Activated CD8-positive, alpha-beta memory T cell treated with anti-CD3 and anti-CD28 coated beads, Interleukin-2, amount 10 ng/mL, durations not matched to agents 7 days and 5 days (primary cell): ENCODE measurements around the gene KCTD17. TPM values are rescaled to one million over a fixed set of nuclear protein-coding genes. Genes with fewer than 3 reads are reported as not detected.

ENCODE experiments used
- ATAC-seq: fragments of 150-1000 bp; cut with Tn5 transposase; one replicate; pipeline ENCODE4 v1.10.0; 2021; ENCODE audit warnings: moderate library complexity
- CTCF ChIA-PET: fragments of 350-600 bp; sonication (Branson Sonifier 250); formaldehyde crosslinking; loops from one replicate; lab custom pipeline; 2021; ENCODE audit warnings: antibody characterized with exemption; lab: Charles Lee
- DNase-seq: peaks from one replicate; pipeline ENCODE4 v3.0.0-alpha.2; 2020
- H3K27ac Mint-ChIP-seq: one replicate; pipeline ENCODE4 v1.8.0; 2021; ENCODE audit warnings: mild to moderate bottlenecking, mixed read lengths
- H3K27me3 Mint-ChIP-seq: one replicate; pipeline ENCODE4 v1.8.0; 2021; ENCODE audit warnings: mixed read lengths
- H3K36me3 Mint-ChIP-seq: one replicate; pipeline ENCODE4 v1.8.0; 2021; ENCODE audit warnings: mild to moderate bottlenecking, mixed read lengths
- H3K4me1 Mint-ChIP-seq: one replicate; pipeline ENCODE4 v1.8.0; 2021; ENCODE audit warnings: mixed read lengths
- H3K4me3 Mint-ChIP-seq: one replicate; pipeline ENCODE4 v1.8.0; 2021; ENCODE audit warnings: mild to moderate bottlenecking, moderate library complexity, mixed read lengths
- H3K9me3 Mint-ChIP-seq: one replicate; pipeline ENCODE4 v1.8.0; 2022; ENCODE audit warnings: low read depth, mixed read lengths
- total RNA-seq, 2 experiments: library from RNA; stranded (reverse); gene quantifications; one replicate each; pipeline ENCODE4 v1.2.3, GENCODE V29; 2021

Gene KCTD17
- total RNA-seq, 2 experiments from 2014 or later, result 47.7 to 53.4 TPM

GRCh38 chr22:37022483-37023337 lies 28.8 kb upstream of the KCTD17 start:
- Mint-ChIP-seq H3K27me3 (no peaks in the 10 kb centered on the region), H3K9me3 (no peaks in the 10 kb centered on the region), H3K4me3 (no peak overlapping the region), H3K36me3 (peaks cover 4% of the 10 kb centered on the region), H3K27ac (no peak overlapping the region), H3K4me1 (peaks cover 20% of the 10 kb centered on the region)
- ATAC-seq, result no peak
- no peak for DNase-seq
- CTCF ChIA-PET, result interaction anchor here (0.9 to 7.7 kb wide), 10 partner anchors 8 to 329 kb away, joined by 3 to 48 read pairs (median 4); a partner anchor contains a TSS

GRCh38 chr22:37023743-37024338 lies 27.7 kb upstream of the KCTD17 start:
- peaks cover 4% of the 10 kb centered on the region for H3K36me3 Mint-ChIP-seq
- peaks cover 18% of the 10 kb centered on the region for H3K4me1 Mint-ChIP-seq
- ATAC-seq (no peak), DNase-seq (no peak)
- no peak overlapping the region for H3K4me3 Mint-ChIP-seq
- CTCF ChIA-PET, result interaction anchor here (7.7 kb wide), 1 partner anchor 21 kb away, joined by 48 read pairs; no protein-coding TSS in a partner anchor
- no peaks in the 10 kb centered on the region for H3K27me3 Mint-ChIP-seq
- no peak overlapping the region for H3K27ac Mint-ChIP-seq
- H3K9me3 Mint-ChIP-seq, result no peaks in the 10 kb centered on the region

- no peak overlapping the region for H3K4me3 Mint-ChIP-seq
- H3K27ac Mint-ChIP-seq, result no peak overlapping the region
- CTCF ChIA-PET, result interaction anchor here (1.7 to 7.7 kb wide), 2 partner anchors 21 to 168 kb away, joined by 4 to 48 read pairs; no protein-coding TSS in a partner anchor
- ATAC-seq, result no peak
- DNase-seq, result no peak
- H3K9me3 Mint-ChIP-seq, result no peaks in the 10 kb centered on the region
- H3K27me3 Mint-ChIP-seq, result no peaks in the 10 kb centered on the region
- H3K4me1 Mint-ChIP-seq, result peaks cover 18% of the 10 kb centered on the region
- peaks cover 4% of the 10 kb centered on the region for H3K36me3 Mint-ChIP-seq
These were observed 27.0 kb upstream of the KCTD17 start for GRCh38 chr22:37024339-37025157.

- H3K4me1 Mint-ChIP-seq, result peaks cover 10% of the 10 kb centered on the region
- CTCF ChIA-PET, result interaction anchor here (1.1 to 1.7 kb wide), 2 partner anchors 169 to 172 kb away, joined by 3 to 4 read pairs; no protein-coding TSS in a partner anchor
These were observed 26.0 kb upstream of the KCTD17 start for GRCh38 chr22:37025500-37026070.

GRCh38 chr22:37026325-37026724 lies 25.2 kb upstream of the KCTD17 start:
- Mint-ChIP-seq H3K4me1 (peaks cover 5% of the 10 kb centered on the region), H3K36me3 (peaks cover 4% of the 10 kb centered on the region), H3K27me3 (no peaks in the 10 kb centered on the region), H3K9me3 (no peaks in the 10 kb centered on the region), H3K4me3 (no peak overlapping the region), H3K27ac (no peak overlapping the region)
- ATAC-seq (no peak), DNase-seq (no peak)
- CTCF ChIA-PET, result interaction anchor here (0.9 to 1.7 kb wide), 3 partner anchors 49 to 171 kb away, joined by 3 to 4 read pairs (median 3); no protein-coding TSS in a partner anchor

More at GRCh38 chr22:37025500-37026070, 26.0 kb upstream of the KCTD17 start:
- no peak for ATAC-seq
- Mint-ChIP-seq H3K36me3 (peaks cover 4% of the 10 kb centered on the region), H3K4me3 (no peak overlapping the region), H3K27ac (no peak overlapping the region), H3K27me3 (no peaks in the 10 kb centered on the region), H3K9me3 (no peaks in the 10 kb centered on the region)
- no peak for DNase-seq

GRCh38 chr22:37027556-37027955 lies 24.0 kb upstream of the KCTD17 start:
- H3K4me3 Mint-ChIP-seq, result no peak overlapping the region
- ATAC-seq, result no peak
- no peak for DNase-seq
- no peak overlapping the region for H3K27ac Mint-ChIP-seq
- no peaks in the 10 kb centered on the region for H3K4me1 Mint-ChIP-seq
- H3K9me3 Mint-ChIP-seq, result no peaks in the 10 kb centered on the region
- no peaks in the 10 kb centered on the region for H3K27me3 Mint-ChIP-seq
- CTCF ChIA-PET, result interaction anchor here (1.2 to 1.4 kb wide), 2 partner anchors 16 to 18 kb away, joined by 3 to 4 read pairs; no protein-coding TSS in a partner anchor
- H3K36me3 Mint-ChIP-seq, result peaks cover 4% of the 10 kb centered on the region

GRCh38 chr22:37028692-37029674 lies 22.6 kb upstream of the KCTD17 start:
- Mint-ChIP-seq H3K27ac (no peak overlapping the region), H3K4me3 (no peak overlapping the region), H3K4me1 (no peaks in the 10 kb centered on the region), H3K9me3 (no peaks in the 10 kb centered on the region), H3K36me3 (peaks cover 4% of the 10 kb centered on the region), H3K27me3 (no peaks in the 10 kb centered on the region)
- CTCF ChIA-PET, result interaction anchor here (0.7 to 3.6 kb wide), 4 partner anchors 8 to 173 kb away, joined by 3 to 19 read pairs (median 4); no protein-coding TSS in a partner anchor
- no peak for DNase-seq
- ATAC-seq, result no peak

GRCh38 chr22:37030560-37031281 lies 20.8 kb upstream of the KCTD17 start:
- ATAC-seq (no peak), DNase-seq (no peak)
- Mint-ChIP-seq H3K4me3 (no peak overlapping the region), H3K27me3 (peaks cover 12% of the 10 kb centered on the region), H3K9me3 (no peaks in the 10 kb centered on the region), H3K4me1 (no peaks in the 10 kb centered on the region), H3K36me3 (no peaks in the 10 kb centered on the region), H3K27ac (no peak overlapping the region)
- CTCF ChIA-PET, result interaction anchor here (0.7 to 3.6 kb wide), 6 partner anchors 10 to 175 kb away, joined by 3 to 19 read pairs (median 4); partner anchors contain the start of gene KCTD17

GRCh38 chr22:37032134-37032534 lies 19.4 kb upstream of the KCTD17 start:
- DNase-seq (no peak), ATAC-seq (no peak)
- no peaks in the 10 kb centered on the region for H3K36me3 Mint-ChIP-seq
- H3K4me3 Mint-ChIP-seq, result no peak overlapping the region
- no peaks in the 10 kb centered on the region for H3K9me3 Mint-ChIP-seq
- no peaks in the 10 kb centered on the region for H3K4me1 Mint-ChIP-seq
- no peak overlapping the region for H3K27ac Mint-ChIP-seq
- CTCF ChIA-PET, result interaction anchor here (0.6 to 3.6 kb wide), 3 partner anchors 11 to 15 kb away, joined by 3 to 19 read pairs (median 5); no protein-coding TSS in a partner anchor
- H3K27me3 Mint-ChIP-seq, result peaks cover 19% of the 10 kb centered on the region

- DNase-seq (no peak), ATAC-seq (no peak)
- Mint-ChIP-seq H3K27ac (no peak overlapping the region), H3K4me3 (no peak overlapping the region), H3K27me3 (peaks cover 24% of the 10 kb centered on the region), H3K9me3 (no peaks in the 10 kb centered on the region), H3K4me1 (no peaks in the 10 kb centered on the region), H3K36me3 (no peaks in the 10 kb centered on the region)
- CTCF ChIA-PET, result interaction anchor here (0.6 to 3.6 kb wide), 3 partner anchors 11 to 19 kb away, joined by 3 to 19 read pairs (median 3); no protein-coding TSS in a partner anchor
These were observed 18.7 kb upstream of the KCTD17 start for GRCh38 chr22:37032535-37033460.
